ENCODE results near the gene RNF130.

DNA sequence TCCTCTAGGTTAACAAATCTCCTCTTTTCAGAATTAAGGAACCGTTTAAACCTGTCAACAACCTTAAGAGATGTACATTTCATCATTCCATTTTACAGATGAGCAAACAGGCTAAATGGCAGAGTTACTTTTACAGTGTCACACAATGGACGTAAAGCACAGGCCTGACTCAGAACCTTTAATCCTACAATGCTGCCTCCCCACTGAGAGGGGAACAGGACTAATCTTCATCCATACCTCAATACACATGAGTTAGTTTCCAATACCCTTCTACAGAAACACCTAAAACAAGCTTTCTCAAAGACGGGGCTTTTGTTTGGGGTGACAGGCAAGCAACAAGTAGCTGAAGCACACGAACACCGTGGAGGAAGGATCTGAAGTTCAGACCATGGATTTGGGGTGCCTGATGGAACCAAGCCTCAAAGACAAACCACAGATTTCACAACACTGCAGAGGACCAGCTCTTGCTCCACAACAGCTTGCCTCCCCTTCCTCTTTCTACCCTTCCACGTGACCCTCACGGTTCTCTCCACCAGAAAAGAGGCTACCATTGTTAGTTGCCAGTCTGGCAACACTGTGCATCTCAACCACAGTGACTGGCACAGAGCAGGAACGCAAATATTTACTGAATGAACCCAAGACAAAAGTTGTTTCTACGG is 1.8 kb downstream of the RNF130 start:
- TF ChIP-seq CTCF (IDR thresholded peaks at IDR 0.05), result no peak
- no peak for TF ChIP-seq POLR2A (IDR thresholded peaks at IDR 0.05)
